Subcutaneous adipose tissue (tissue), 4 donors: ENCODE measurements around the gene HBE1. TPM values are rescaled to one million over a fixed set of nuclear protein-coding genes. Genes with fewer than 3 reads are reported as not detected.

Experiments used
- total RNA-seq, 4 donors: library from RNA; depleted of rRNA; stranded (reverse); fragments of >200 nt; gene quantifications; one replicate each; pipeline ENCODE4 v1.1.0, GENCODE V29; 2016
- TF ChIP-seq, protein P1 (sequence below): fragments of 450-650 bp; IDR thresholded peaks from one replicate; pipeline ENCODE4 v1.5.1; 2016; ENCODE audit warnings: low read depth, mild to moderate bottlenecking, control low read depth, antibody characterized with exemption, moderate library complexity

The HBE1 gene
- total RNA-seq, 4 donors from 2014 or later, result not detected

DNA sequence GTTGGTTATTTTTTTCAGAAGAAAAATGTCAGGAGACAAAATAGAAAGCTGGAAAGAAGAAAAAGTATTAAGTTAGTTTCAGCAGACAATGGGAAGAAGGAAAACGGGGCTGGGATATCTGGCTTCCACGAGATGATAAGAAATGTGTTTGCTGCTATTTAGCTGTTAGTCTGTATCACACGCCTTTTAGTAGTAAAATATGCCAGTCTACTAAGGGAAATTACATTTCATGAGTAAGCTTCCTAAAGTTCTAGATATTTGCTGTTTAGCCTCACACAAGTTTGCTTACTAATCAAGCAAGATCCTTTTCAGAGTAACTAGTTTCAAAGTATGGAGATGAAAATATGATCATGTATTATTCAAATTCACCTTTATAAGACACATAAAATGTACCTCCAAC, 30.5 kb upstream of the HBE1 start:
- TF ChIP-seq, protein P1, sequence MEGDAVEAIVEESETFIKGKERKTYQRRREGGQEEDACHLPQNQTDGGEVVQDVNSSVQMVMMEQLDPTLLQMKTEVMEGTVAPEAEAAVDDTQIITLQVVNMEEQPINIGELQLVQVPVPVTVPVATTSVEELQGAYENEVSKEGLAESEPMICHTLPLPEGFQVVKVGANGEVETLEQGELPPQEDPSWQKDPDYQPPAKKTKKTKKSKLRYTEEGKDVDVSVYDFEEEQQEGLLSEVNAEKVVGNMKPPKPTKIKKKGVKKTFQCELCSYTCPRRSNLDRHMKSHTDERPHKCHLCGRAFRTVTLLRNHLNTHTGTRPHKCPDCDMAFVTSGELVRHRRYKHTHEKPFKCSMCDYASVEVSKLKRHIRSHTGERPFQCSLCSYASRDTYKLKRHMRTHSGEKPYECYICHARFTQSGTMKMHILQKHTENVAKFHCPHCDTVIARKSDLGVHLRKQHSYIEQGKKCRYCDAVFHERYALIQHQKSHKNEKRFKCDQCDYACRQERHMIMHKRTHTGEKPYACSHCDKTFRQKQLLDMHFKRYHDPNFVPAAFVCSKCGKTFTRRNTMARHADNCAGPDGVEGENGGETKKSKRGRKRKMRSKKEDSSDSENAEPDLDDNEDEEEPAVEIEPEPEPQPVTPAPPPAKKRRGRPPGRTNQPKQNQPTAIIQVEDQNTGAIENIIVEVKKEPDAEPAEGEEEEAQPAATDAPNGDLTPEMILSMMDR, result no peak

GRCh38 chr11:5298451-5298850, 28.7 kb upstream of the HBE1 start:
- TF ChIP-seq, protein P1, result no peak

- TF ChIP-seq, protein P1, result no peak
Observed at GRCh38 chr11:5297721-5298323, 28.1 kb upstream of the HBE1 start.

- TF ChIP-seq, protein P1, result no peak
Observed at GRCh38 chr11:5293028-5293427, 23.3 kb upstream of the HBE1 start.

GRCh38 chr11:5291207-5291838, 21.6 kb upstream of the HBE1 start:
- TF ChIP-seq, protein P1, result no peak

GRCh38 chr11:5290106-5290505, 20.4 kb upstream of the HBE1 start:
- TF ChIP-seq, protein P1, result no peak

DNA sequence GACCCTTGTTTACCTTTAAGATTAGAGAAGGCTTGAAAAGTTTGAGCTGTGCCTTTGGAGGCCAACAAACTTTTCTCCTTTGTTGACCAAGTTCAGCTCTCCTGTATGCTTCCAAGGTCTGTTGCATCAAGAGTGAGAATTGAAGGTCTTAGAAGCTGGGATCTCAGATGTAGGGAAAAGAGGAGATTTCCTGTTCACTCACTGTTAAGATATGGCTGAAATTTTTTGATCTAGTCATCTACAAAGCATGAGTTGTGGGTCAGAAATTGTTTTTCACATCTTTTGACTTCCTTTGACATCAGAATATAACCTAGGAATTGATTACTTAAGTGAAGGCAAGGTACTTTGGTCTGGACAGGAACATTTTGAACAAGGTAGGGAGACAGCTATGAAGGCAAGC, 20.0 kb upstream of the HBE1 start:
- TF ChIP-seq, protein P1, result no peak
